Esophagus muscularis mucosa (tissue), 3 donors: ENCODE measurements around the gene PLXNA3.

Source experiments
- POLR2A ChIP-seq: fragments of 450-650 bp; IDR thresholded peaks from one replicate; pipeline ENCODE4 v1.6.1; 2017; ENCODE audit warnings: antibody characterized with exemption, moderate library complexity, mild to moderate bottlenecking, low read depth
- TF ChIP-seq, protein P1 (sequence below), 3 experiments: fragments of 200-600 bp in 2 of 3; fragments of 450-650 bp in 1 of 3; sonication (generic) in 2 of 3; IDR thresholded peaks; one replicate each; pipeline ENCODE4 v1.5.1; 2017 to 2019; ENCODE audit warnings: antibody characterized with exemption in 3 of 3, mild to moderate bottlenecking in 2 of 3, moderate library complexity in 1 of 3

- TF ChIP-seq, protein P1, sequence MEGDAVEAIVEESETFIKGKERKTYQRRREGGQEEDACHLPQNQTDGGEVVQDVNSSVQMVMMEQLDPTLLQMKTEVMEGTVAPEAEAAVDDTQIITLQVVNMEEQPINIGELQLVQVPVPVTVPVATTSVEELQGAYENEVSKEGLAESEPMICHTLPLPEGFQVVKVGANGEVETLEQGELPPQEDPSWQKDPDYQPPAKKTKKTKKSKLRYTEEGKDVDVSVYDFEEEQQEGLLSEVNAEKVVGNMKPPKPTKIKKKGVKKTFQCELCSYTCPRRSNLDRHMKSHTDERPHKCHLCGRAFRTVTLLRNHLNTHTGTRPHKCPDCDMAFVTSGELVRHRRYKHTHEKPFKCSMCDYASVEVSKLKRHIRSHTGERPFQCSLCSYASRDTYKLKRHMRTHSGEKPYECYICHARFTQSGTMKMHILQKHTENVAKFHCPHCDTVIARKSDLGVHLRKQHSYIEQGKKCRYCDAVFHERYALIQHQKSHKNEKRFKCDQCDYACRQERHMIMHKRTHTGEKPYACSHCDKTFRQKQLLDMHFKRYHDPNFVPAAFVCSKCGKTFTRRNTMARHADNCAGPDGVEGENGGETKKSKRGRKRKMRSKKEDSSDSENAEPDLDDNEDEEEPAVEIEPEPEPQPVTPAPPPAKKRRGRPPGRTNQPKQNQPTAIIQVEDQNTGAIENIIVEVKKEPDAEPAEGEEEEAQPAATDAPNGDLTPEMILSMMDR (IDR thresholded peaks at IDR 0.05) = no peak
- TF ChIP-seq POLR2A = no peak
These were observed 13.3 kb upstream of the PLXNA3 start for GRCh38 chrX:154444755-154445246.
